ENCODE data around the gene TOP3A.

Gene TOP3A

GRCh38 chr17:18270046-18270931, 44.5 kb downstream of the TOP3A start:
- no peak for DNase-seq

GRCh38 chr17:18267927-18268711, 46.7 kb downstream of the TOP3A start:
- no peak for DNase-seq

- no peak for DNase-seq
Measured at GRCh38 chr17:18267366-18267765, 47.4 kb downstream of the TOP3A start.

GRCh38 chr17:18263885-18264682, 50.7 kb downstream of the TOP3A start:
- DNase-seq, result no peak

- no peak for DNase-seq
Measured at GRCh38 chr17:18262641-18263040, 52.2 kb downstream of the TOP3A start.

GRCh38 chr17:18262111-18262510, 52.7 kb downstream of the TOP3A start:
- DNase-seq, result no peak

- DNase-seq, result no peak
Measured at GRCh38 chr17:18261659-18262058, 53.1 kb downstream of the TOP3A start.

GRCh38 chr17:18261146-18261515, 53.7 kb downstream of the TOP3A start:
- no peak for DNase-seq

- DNase-seq, result peak; percentile 86 to 91
Measured at GRCh38 chr17:18260332-18261145, 54.3 kb downstream of the TOP3A start, which contains the start of gene MIEF2. TSS of gene MIEF2 (plus strand) at chr17:18260662. CDS start at chr17:18262721, 2,059 bp downstream.

- no peak for DNase-seq
Measured at GRCh38 chr17:18259621-18260331, 55.0 kb downstream of the TOP3A start.

GRCh38 chr17:18258356-18259038, 56.3 kb downstream of the TOP3A start, which contains the start of gene FLII:
TSS of gene FLII (minus strand) at chr17:18258738. CDS start at chr17:18258690, 48 bp downstream.
- peak in 1 of 2 experiments; percentile 10 for DNase-seq

GRCh38 chr17:18257982-18258355, 56.8 kb downstream of the TOP3A start:
- DNase-seq, result peak in 1 of 2 experiments; percentile 5

GRCh38 chr17:18257268-18257981, 57.4 kb downstream of the TOP3A start:
- DNase-seq, result no peak

GRCh38 chr17:18256776-18257175, 58.0 kb downstream of the TOP3A start:
- DNase-seq, result no peak

- DNase-seq, result no peak
Measured at GRCh38 chr17:18256351-18256750, 58.4 kb downstream of the TOP3A start.

GRCh38 chr17:18254888-18255649, 59.7 kb downstream of the TOP3A start:
- no peak for DNase-seq

- no peak for DNase-seq
Measured at GRCh38 chr17:18253947-18254821, 60.6 kb downstream of the TOP3A start.
